CD14-positive monocyte (primary cell): ENCODE measurements around the gene DENND1A. TPM values are rescaled to one million over a fixed set of nuclear protein-coding genes. Genes with fewer than 3 reads are reported as not detected.

Source experiments
- DNase-seq, 3 donors: peaks; one replicate each; pipeline ENCODE4 v3.0.0-alpha.2; 2011 to 2022
- H2AFZ ChIP-seq: 2 replicates; pipeline ENCODE4 v1.6.0; 2012; ENCODE audit warnings: mild to moderate bottlenecking, low read depth, low read length, inconsistent platforms; ENCODE audit not compliant: insufficient read depth, poor library complexity, severe bottlenecking
- H3K27ac ChIP-seq, 2 donors: 1 replicate in 1 of 2; 2 replicates in 1 of 2; pipeline ENCODE4 v1.5.1; 2012 to 2013; ENCODE audit warnings: low read length in 2 of 2, control low read depth in 1 of 2, inconsistent platforms in 1 of 2, low read depth in 1 of 2, mild to moderate bottlenecking in 1 of 2
- H3K27me3 ChIP-seq, 2 donors: one replicate each; pipeline versions ENCODE4 v1.6.0 to v1.6.1; 2011 to 2013; ENCODE audit warnings: low read length in 2 of 2; ENCODE audit not compliant: control insufficient read depth in 2 of 2, insufficient read depth in 2 of 2
- H3K36me3 ChIP-seq, 2 donors: replicated peaks in 1 of 2; 1 replicate in 1 of 2; 2 replicates in 1 of 2; pipeline versions ENCODE4 v1.5.1 to v1.6.1; 2012 to 2013; ENCODE audit warnings: low read length in 2 of 2, control low read depth in 1 of 2, inconsistent platforms in 1 of 2, mild to moderate bottlenecking in 1 of 2; ENCODE audit not compliant: insufficient read depth in 2 of 2, control insufficient read depth in 1 of 2
- H3K4me1 ChIP-seq, 2 donors: 1 replicate in 1 of 2; 2 replicates in 1 of 2; pipeline versions ENCODE4 v1.5.1 to v1.6.1; 2012 to 2013; ENCODE audit warnings: low read length in 2 of 2, control low read depth in 1 of 2, inconsistent platforms in 1 of 2, mild to moderate bottlenecking in 1 of 2, moderate library complexity in 1 of 2; ENCODE audit not compliant: insufficient read depth in 2 of 2, control insufficient read depth in 1 of 2
- H3K4me2 ChIP-seq: replicated peaks from 2 replicates; pipeline ENCODE3; 2012; ENCODE audit warnings: low read length, moderate library complexity, mild to moderate bottlenecking; ENCODE audit not compliant: poor library complexity, severe bottlenecking; ENCODE audit errors: extremely low read depth
- H3K4me3 ChIP-seq, 3 experiments: fragments of 200-600 bp in 1 of 3; sonication (generic) in 1 of 3; replicated peaks in 1 of 3; 1 replicate in 2 of 3; 2 replicates in 1 of 3; pipeline ENCODE4 v1.5.1; 2011 to 2013; ENCODE audit warnings: low read length in 3 of 3, mild to moderate bottlenecking in 3 of 3, control low read depth in 2 of 3, low read depth in 2 of 3, inconsistent platforms in 1 of 3, moderate library complexity in 1 of 3
- H3K79me2 ChIP-seq: 2 replicates; pipeline ENCODE4 v1.6.0; 2012; ENCODE audit warnings: mild to moderate bottlenecking, control low read depth, inconsistent platforms, low read length, moderate library complexity; ENCODE audit not compliant: insufficient read depth
- H3K9ac ChIP-seq: 2 replicates; pipeline ENCODE4 v1.6.0; 2017; ENCODE audit warnings: low read length, mild to moderate bottlenecking; ENCODE audit not compliant: insufficient read depth, poor library complexity, severe bottlenecking
- H3K9me3 ChIP-seq, 2 donors: replicated peaks in 1 of 2; 1 replicate in 1 of 2; 2 replicates in 1 of 2; pipeline versions ENCODE4 v1.5.1 to v1.6.1; 2012 to 2013; ENCODE audit warnings: low read length in 2 of 2, control low read depth in 1 of 2; ENCODE audit not compliant: control insufficient read depth in 1 of 2, insufficient read depth in 1 of 2
- H4K20me1 ChIP-seq: 2 replicates; pipeline ENCODE4 v1.6.0; 2012; ENCODE audit warnings: mild to moderate bottlenecking, low read length, control low read depth, moderate library complexity; ENCODE audit not compliant: insufficient read depth
- H3K27ac Mint-ChIP-seq, 7 donors: one replicate each; pipeline ENCODE4 v1.8.0; 2020; ENCODE audit warnings: mild to moderate bottlenecking in 7 of 7, mixed read lengths in 7 of 7, moderate library complexity in 6 of 7, inconsistent platforms in 2 of 7
- H3K27me3 Mint-ChIP-seq, 3 donors: one replicate each; pipeline ENCODE4 v1.8.0; 2021 to 2022; ENCODE audit warnings: low read depth in 3 of 3, mild to moderate bottlenecking in 3 of 3, mixed read lengths in 3 of 3, moderate library complexity in 3 of 3, inconsistent platforms in 1 of 3
- H3K36me3 Mint-ChIP-seq, 2 donors: one replicate each; pipeline ENCODE4 v1.8.0; 2020; ENCODE audit warnings: mixed read lengths in 2 of 2, inconsistent platforms in 1 of 2, mild to moderate bottlenecking in 1 of 2
- H3K4me1 Mint-ChIP-seq: one replicate; pipeline ENCODE4 v1.8.0; 2020; ENCODE audit warnings: mild to moderate bottlenecking, mixed read lengths
- H3K4me3 Mint-ChIP-seq, 2 donors: one replicate each; pipeline ENCODE4 v1.8.0; 2020; ENCODE audit warnings: mild to moderate bottlenecking in 2 of 2, mixed read lengths in 2 of 2, moderate library complexity in 1 of 2
- H3K9me3 Mint-ChIP-seq, 7 donors: one replicate each; pipeline ENCODE4 v1.8.0; 2020 to 2022; ENCODE audit warnings: mixed read lengths in 7 of 7, mild to moderate bottlenecking in 6 of 7, moderate library complexity in 6 of 7, inconsistent platforms in 2 of 7
- CTCF ChIP-seq: fragments of 200-600 bp; IDR thresholded peaks from one replicate; pipeline ENCODE4 v1.8.0; 2022; ENCODE audit warnings: antibody characterized with exemption, mild to moderate bottlenecking
- WGBS: methylation state at CpG from one replicate; pipeline ENCODE4 v1.1.5; 2013; ENCODE audit warnings: missing lambda C conversion rate; ENCODE audit not compliant: insufficient coverage; 5-methylcytosine and 5-hydroxymethylcytosine counted together
- intact Hi-C, 2 donors: fragments of 100-400 bp; cut with micrococcal nuclease; formaldehyde crosslinking; loops; one replicate each; pipeline versions ENCODE4 v1.15.0 to v1.15.1; 2023
- polyA plus RNA-seq, 3 donors: library from polyadenylated mRNA; depleted of rRNA in 1 of 3; unstranded in 2 of 3; stranded (reverse) in 1 of 3; fragments of 300-500 nt in 2 of 3; fragments of >200 nt in 1 of 3; fragmentation: Illumina TruSeq in 2 of 3; gene quantifications; 1 replicate in 2 of 3; 2 replicates in 1 of 3; pipeline ENCODE4 v1.2.3, GENCODE V29; 2012 to 2021

The DENND1A gene
- polyA plus RNA-seq, 3 donors, result 24.8 to 73.0 (median 29.4) TPM

GRCh38 chr9:123657099-123657498, 272.8 kb downstream of the DENND1A start:
- no peaks in the 10 kb centered on the region for H3K9me3 ChIP-seq
- intact Hi-C loops, result no loop called here
- H3K27me3 Mint-ChIP-seq, result no peaks in the 10 kb centered on the region
- H3K9me3 Mint-ChIP-seq, result peaks cover 0 to 7% (median 3%) of the 10 kb centered on the region in 7 donors
- H3K4me1 Mint-ChIP-seq, result peaks cover 19% of the 10 kb centered on the region
- H3K4me2 ChIP-seq, result no peak overlapping the region
- no peak overlapping the region for H3K9ac ChIP-seq
- H2AFZ ChIP-seq, result no peak overlapping the region
- no peak overlapping the region for H3K27ac ChIP-seq
- peaks cover 69% of the 10 kb centered on the region for H4K20me1 ChIP-seq
- H3K79me2 ChIP-seq, result no peaks in the 10 kb centered on the region
- no peak overlapping the region for H3K27ac Mint-ChIP-seq
- peaks cover under 1% of the 10 kb centered on the region in 2 donors for H3K4me1 ChIP-seq
- no peak overlapping the region for H3K4me3 ChIP-seq
- 100% methylated on average over 2 of the region's 7 CpGs for WGBS
- no peak for TF ChIP-seq CTCF
- no peak for DNase-seq
- no peak overlapping the region for H3K4me3 Mint-ChIP-seq
- H3K36me3 ChIP-seq, result peaks cover 23 to 87% of the 10 kb centered on the region in 2 donors
- H3K27me3 ChIP-seq, result no peaks in the 10 kb centered on the region
- peaks cover 64 to 78% of the 10 kb centered on the region in 2 donors for H3K36me3 Mint-ChIP-seq

GRCh38 chr9:123656565-123656964, 273.4 kb downstream of the DENND1A start:
- Mint-ChIP-seq H3K9me3 (peaks cover 0 to 2% (median 0%) of the 10 kb centered on the region in 7 donors), H3K4me3 (no peak overlapping the region), H3K27me3 (no peaks in the 10 kb centered on the region), H3K27ac (peak overlapping the region in 1 of 7 donors; percentile 84), H3K4me1 (peaks cover 15% of the 10 kb centered on the region), H3K36me3 (peaks cover 63 to 78% of the 10 kb centered on the region in 2 donors)
- Histone ChIP-seq H4K20me1 (peaks cover 69% of the 10 kb centered on the region), H3K27me3 (no peaks in the 10 kb centered on the region), H3K9ac (no peak overlapping the region), H3K27ac (no peak overlapping the region), H3K4me2 (no peak overlapping the region), H3K9me3 (no peaks in the 10 kb centered on the region), H3K79me2 (no peaks in the 10 kb centered on the region), H3K4me3 (no peak overlapping the region), H3K36me3 (peaks cover 27 to 87% of the 10 kb centered on the region in 2 donors), H3K4me1 (no peaks in the 10 kb centered on the region), H2AFZ (no peak overlapping the region)
- no peak for TF ChIP-seq CTCF
- WGBS, result no CpG with 5 or more reads among the region's 1 CpG
- no peak for DNase-seq
- intact Hi-C loops, result no loop called here
